HCT116 (cell line): ENCODE measurements around the gene TTYH3. TPM values are rescaled to one million over a fixed set of nuclear protein-coding genes. Genes with fewer than 3 reads are reported as not detected.

Experiments used
- ATAC-seq: fragments of 200-7000 bp; cut with Tn5 transposase; 2 replicates; pipeline ENCODE4 v1.9.1; 2020; ENCODE audit warnings: mild to moderate bottlenecking, moderate library complexity
- BruUV-seq: library from RNA; stranded (reverse); fragments of 400-500 nt; replicated peaks from 2 replicates; lab custom pipeline; 2021; lab: Mats Ljungman, UMichigan
- CTCF ChIA-PET: fragments of 300-600 bp; sonication (Branson Sonifier 250); formaldehyde crosslinking; loops from one replicate; lab custom pipeline; 2021; ENCODE audit warnings: antibody characterized with exemption; lab: Charles Lee
- POLR2A ChIA-PET: fragments of 300-600, 350-600 bp; sonication (Branson Sonifier 250); formaldehyde crosslinking; loops from one replicate; lab custom pipeline; 2021; ENCODE audit warnings: antibody characterized with exemption; lab: Charles Lee
- RAD21 ChIA-PET, 2 experiments: fragments of 300-600 bp; sonication (Branson Sonifier 250); formaldehyde crosslinking; loops; one replicate each; lab custom pipeline; 2023; ENCODE audit warnings: low total read pairs in 2 of 2; ENCODE audit not compliant: uncharacterized antibody in 2 of 2, unreplicated experiment in 2 of 2, low non-redundant PET in 1 of 2; lab: Charles Lee
- DNase-seq: peaks from one replicate; pipeline ENCODE4 v3.0.0-alpha.2; 2010; ENCODE audit warnings: low read depth, low spot score
- H2AFZ ChIP-seq: fragments of 200-600 bp; shearing (Covaris generic), sonication (generic); 2 replicates; pipeline ENCODE4 v1.6.1; 2017; ENCODE audit warnings: low read depth, mixed run types, mixed read lengths, antibody characterized with exemption, low read length; ENCODE audit not compliant: poor library complexity, severe bottlenecking
- H3K27ac ChIP-seq: 2 replicates; pipeline ENCODE4 v1.5.1; 2012; ENCODE audit warnings: low read depth, low read length
- H3K27me3 ChIP-seq: fragments of 200-600 bp; sonication (generic); 2 replicates; pipeline ENCODE4 v1.6.1; 2016; ENCODE audit warnings: mixed run types, low read length, mixed read lengths; ENCODE audit not compliant: insufficient read depth
- H3K36me3 ChIP-seq, 2 experiments: fragments of 200-500 bp in 1 of 2; fragments of 200-600 bp in 1 of 2; sonication (Bioruptor generic) in 1 of 2; sonication (generic) in 1 of 2; 2 replicates each; pipeline versions ENCODE4 v1.5.1 to v1.6.1; 2014 to 2016; ENCODE audit warnings: low read length in 2 of 2, inconsistent platforms in 1 of 2, mixed read lengths in 1 of 2, mixed run types in 1 of 2; ENCODE audit not compliant: insufficient read depth in 2 of 2, control insufficient read depth in 1 of 2
- H3K4me1 ChIP-seq, 2 experiments: fragments of 200-600 bp in 1 of 2; sonication (generic) in 1 of 2; 2 replicates each; pipeline versions ENCODE4 v1.5.1 to v1.6.1; 2012 to 2017; ENCODE audit warnings: low read length in 2 of 2, inconsistent platforms in 1 of 2, mild to moderate bottlenecking in 1 of 2, mixed read lengths in 1 of 2, mixed run types in 1 of 2, moderate library complexity in 1 of 2; ENCODE audit not compliant: insufficient read depth in 2 of 2, control insufficient read depth in 1 of 2
- H3K4me2 ChIP-seq: fragments of 200-600 bp; sonication (generic); 2 replicates; pipeline ENCODE4 v1.6.1; 2017; ENCODE audit warnings: mixed run types, low read length, mixed read lengths
- H3K4me3 ChIP-seq, 2 experiments: fragments of 200-600 bp in 1 of 2; sonication (generic) in 1 of 2; replicated peaks in 1 of 2; 2 replicates each; pipeline ENCODE4 v1.5.1; 2011 to 2016; ENCODE audit warnings: low read length in 2 of 2, control low read depth in 1 of 2, low read depth in 1 of 2, mild to moderate bottlenecking in 1 of 2, mixed read lengths in 1 of 2, mixed run types in 1 of 2
- H3K79me2 ChIP-seq: fragments of 200-600 bp; sonication (generic); 2 replicates; pipeline ENCODE4 v1.6.1; 2017; ENCODE audit warnings: mild to moderate bottlenecking, mixed run types, low read length, moderate library complexity, mixed read lengths; ENCODE audit not compliant: insufficient read depth
- H3K9ac ChIP-seq: fragments of 200-600 bp; sonication (generic); 2 replicates; pipeline ENCODE4 v1.6.1; 2016; ENCODE audit warnings: low read length, mixed read lengths
- H3K9me2 ChIP-seq: fragments of 200-600 bp; sonication (generic), shearing (Covaris generic); 2 replicates; pipeline ENCODE4 v1.6.1; 2017; ENCODE audit warnings: mixed run types, mild to moderate bottlenecking, moderate library complexity; ENCODE audit not compliant: insufficient read depth
- H3K9me3 ChIP-seq, 2 experiments: fragments of 200-500 bp in 1 of 2; fragments of 200-600 bp in 1 of 2; sonication (Bioruptor generic) in 1 of 2; sonication (generic) in 1 of 2; 2 replicates each; pipeline ENCODE4 v1.6.1; 2014 to 2017; ENCODE audit warnings: low read length in 2 of 2, mixed read lengths in 2 of 2, inconsistent platforms in 1 of 2, low read depth in 1 of 2, mild to moderate bottlenecking in 1 of 2, mixed run types in 1 of 2, moderate library complexity in 1 of 2; ENCODE audit not compliant: control insufficient read depth in 1 of 2, insufficient read depth in 1 of 2
- H4K20me1 ChIP-seq: fragments of 200-600 bp; sonication (generic), shearing (Covaris generic); 2 replicates; pipeline ENCODE4 v1.6.1; 2017; ENCODE audit warnings: mixed run types, mild to moderate bottlenecking, moderate library complexity; ENCODE audit not compliant: insufficient read depth
- ATF3 ChIP-seq: IDR thresholded peaks from 2 replicates; pipeline ENCODE4 v1.6.1; 2012
- ELF1 ChIP-seq: IDR thresholded peaks from 2 replicates; pipeline ENCODE4 v1.6.1; 2012; ENCODE audit warnings: low read depth, borderline replicate concordance
- EZH2 ChIP-seq: fragments of 200-600 bp; sonication (generic); IDR thresholded peaks from 2 replicates; pipeline ENCODE4 v1.6.1; 2017; ENCODE audit warnings: antibody characterized with exemption, mixed run types
- EZH2phosphoT487 ChIP-seq: fragments of 200-600 bp; IDR thresholded peaks from 2 replicates; pipeline ENCODE4 v1.6.1; 2018; ENCODE audit warnings: antibody characterized with exemption, borderline replicate concordance
- MAX ChIP-seq: IDR thresholded peaks from 2 replicates; pipeline ENCODE4 v1.6.1; 2012
- POLR2A ChIP-seq: IDR thresholded peaks from 2 replicates; pipeline ENCODE4 v1.7.0; 2011; ENCODE audit warnings: borderline replicate concordance; ENCODE audit not compliant: insufficient read depth, insufficient read length; ENCODE audit errors: extremely low read depth
- POLR2AphosphoS5 ChIP-seq: IDR thresholded peaks from 2 replicates; pipeline ENCODE4 v1.6.1; 2011; ENCODE audit warnings: mild to moderate bottlenecking, low read depth, low read length, moderate library complexity
- RAD21 ChIP-seq: IDR thresholded peaks from 2 replicates; pipeline ENCODE4 v1.6.1; 2012; ENCODE audit warnings: low read depth, mild to moderate bottlenecking
- SP1 ChIP-seq: IDR thresholded peaks from 2 replicates; pipeline ENCODE4 v1.6.1; 2012; ENCODE audit warnings: low read depth
- SRF ChIP-seq: IDR thresholded peaks from 2 replicates; pipeline ENCODE4 v1.6.1; 2012; ENCODE audit warnings: low read depth
- TCF7L2 ChIP-seq: IDR thresholded peaks from 2 replicates; pipeline ENCODE4 v1.7.0; 2011; ENCODE audit warnings: borderline replicate concordance, inconsistent platforms; ENCODE audit not compliant: insufficient read depth, insufficient read length; ENCODE audit errors: extremely low read depth
- intact Hi-C: fragments of 100-400 bp; cut with micrococcal nuclease; formaldehyde crosslinking; loops from 2 replicates; pipeline ENCODE4 v1.10.0; 2022
- total RNA-seq: library from RNA; stranded (reverse); gene quantifications from one replicate; pipeline ENCODE4 v1.2.1, GENCODE V29; 2021; ENCODE audit not compliant: unreplicated experiment

TTYH3 gene
- total RNA-seq, 1 experiment from 2014 or later = 40.3 TPM

GRCh38 chr7:2655870-2656614, 24.3 kb downstream of the TTYH3 start:
- RAD21 ChIA-PET = no interaction called here
- no peaks in the 10 kb centered on the region for H3K9me2 ChIP-seq
- BruUV-seq = no TSS peak
- no peaks in the 10 kb centered on the region for H4K20me1 ChIP-seq
- H3K9me3 ChIP-seq = no peaks in the 10 kb centered on the region
- intact Hi-C loops = no loop called here
- no peaks in the 10 kb centered on the region; a peak in 2 of 4 replicates for H3K36me3 ChIP-seq
- no peak for ATAC-seq
- no peak overlapping the region for H2AFZ ChIP-seq
- no peak overlapping the region for H3K4me3 ChIP-seq
- POLR2A ChIA-PET = no interaction called here
- H3K27me3 ChIP-seq = no peaks in the 10 kb centered on the region
- no peaks in the 10 kb centered on the region for H3K79me2 ChIP-seq
- DNase-seq = no peak
- H3K27ac ChIP-seq = no peak overlapping the region
- H3K9ac ChIP-seq = no peak overlapping the region
- TF ChIP-seq EZH2 (no peak), MAX (no peak), TCF7L2 (no peak), ATF3 (no peak), SP1 (no peak), ELF1 (no peak), RAD21 (no peak), EZH2phosphoT487 (no peak), POLR2A (no peak), POLR2AphosphoS5 (no peak)
- CTCF ChIA-PET = no interaction called here
- H3K4me1 ChIP-seq = no peaks in the 10 kb centered on the region
- no peak overlapping the region for H3K4me2 ChIP-seq

GRCh38 chr7:2657208-2657607, 25.4 kb downstream of the TTYH3 start:
- ChIA-PET CTCF (no interaction called here), RAD21 (no interaction called here), POLR2A (no interaction called here)
- no peak for TF ChIP-seq SRF
- no peak for TF ChIP-seq RAD21
- TF ChIP-seq POLR2A = no peak
- no peak for TF ChIP-seq MAX
- TF ChIP-seq ATF3 = no peak
- BruUV-seq = no TSS peak
- Histone ChIP-seq H3K4me3 (no peak overlapping the region), H4K20me1 (no peaks in the 10 kb centered on the region), H3K4me1 (no peaks in the 10 kb centered on the region), H3K9me3 (no peaks in the 10 kb centered on the region), H3K36me3 (no peaks in the 10 kb centered on the region; a peak in 1 of 4 replicates), H2AFZ (no peak overlapping the region), H3K27me3 (no peaks in the 10 kb centered on the region), H3K9me2 (no peaks in the 10 kb centered on the region), H3K4me2 (no peak overlapping the region), H3K27ac (no peak overlapping the region), H3K9ac (no peak overlapping the region), H3K79me2 (no peaks in the 10 kb centered on the region)
- intact Hi-C loops = no loop called here
- no peak for DNase-seq
- no peak for ATAC-seq
